ENCODE results near the gene PRDX2.
A peak's percentile ranks its signal among the peaks of the same experiment; 100 is the strongest.

PRDX2 gene

DNA sequence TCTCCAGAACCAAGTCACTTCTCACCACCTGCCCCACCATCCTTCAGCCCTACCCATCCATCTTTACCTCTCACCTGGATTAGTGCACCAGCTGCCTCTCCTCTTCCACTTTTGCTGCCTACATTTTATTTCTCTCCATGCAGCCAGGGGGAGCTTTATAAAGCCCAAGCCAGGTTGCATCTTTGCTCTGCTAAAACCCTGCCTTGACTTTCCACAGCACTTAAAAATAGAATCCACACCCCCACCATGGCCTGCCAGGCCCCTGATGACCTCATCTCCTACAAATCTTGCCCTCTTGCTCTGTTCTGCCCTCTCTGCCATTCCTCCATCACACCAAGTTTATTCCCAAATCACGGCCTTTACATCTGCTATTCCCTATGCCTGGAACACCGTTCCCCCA is 28.0 kb downstream of the PRDX2 start:
- WGBS, result 73% methylated on average over 2 of the region's 2 CpGs
- no peak overlapping the region for H3K4me2 ChIP-seq (ENCODE audit: low read length, poor library complexity, severe bottlenecking)
- H2AK5ac ChIP-seq (ENCODE audit: low read length, severe bottlenecking), result no peak overlapping the region
- no peak overlapping the region for H3K9ac ChIP-seq (ENCODE audit: low read length)
- peak; percentile 41 for DNase-seq
- no peak overlapping the region for H4K91ac ChIP-seq (ENCODE audit: low read length)
- no peak overlapping the region for H3K4me3 ChIP-seq (ENCODE audit: insufficient read depth in 1 of 2, low read depth in 1 of 2, low read length in 2 of 2)
- no peak overlapping the region for H3K4ac ChIP-seq (ENCODE audit: low read depth in 1 of 2, low read length in 2 of 2)
- H3K23ac ChIP-seq (ENCODE audit: low read length in 2 of 2), result no peak overlapping the region
- no peak overlapping the region for H3K18ac ChIP-seq (ENCODE audit: low read depth in 1 of 2, low read length in 2 of 2)
- no peak overlapping the region for H2BK120ac ChIP-seq (ENCODE audit: low read depth, low read length)
- no peak overlapping the region for H2AFZ ChIP-seq (ENCODE audit: low read depth, low read length)
- peaks cover 24 to 27% of the 10 kb centered on the region in 2 experiments for H3K36me3 ChIP-seq (ENCODE audit: control insufficient read depth in 1 of 2, insufficient read depth in 2 of 2, low read depth in 1 of 2, low read length in 2 of 2)
- no peak overlapping the region for H3K14ac ChIP-seq (ENCODE audit: low read length in 2 of 2)
- H3K4me1 ChIP-seq (ENCODE audit: control insufficient read depth, insufficient read depth, low read depth, low read length), result peaks cover 16% of the 10 kb centered on the region
- peaks cover 10% of the 10 kb centered on the region for H3K79me1 ChIP-seq (replicated peaks; ENCODE audit: low read length, poor library complexity, severe bottlenecking)
- H2BK5ac ChIP-seq (ENCODE audit: low read depth, low read length, poor library complexity, severe bottlenecking), result no peak overlapping the region
- no peak overlapping the region for H2BK15ac ChIP-seq (ENCODE audit: low read depth, poor library complexity, severe bottlenecking)
- no peak overlapping the region for H4K8ac ChIP-seq (ENCODE audit: low read length)
- no peaks in the 10 kb centered on the region for H3K9me3 ChIP-seq (ENCODE audit: control insufficient read depth, low read length)
- H3K27me3 ChIP-seq (ENCODE audit: control insufficient read depth in 1 of 2, insufficient read depth in 1 of 2, low read length in 2 of 2), result no peaks in the 10 kb centered on the region
- no peak overlapping the region for H2BK12ac ChIP-seq (ENCODE audit: low read length in 2 of 2)
- H3K27ac ChIP-seq (ENCODE audit: low read length, poor library complexity, severe bottlenecking), result no peak overlapping the region

- Histone ChIP-seq H2BK15ac (ENCODE audit: low read depth, poor library complexity, severe bottlenecking) (no peak overlapping the region), H4K91ac (ENCODE audit: low read length) (no peak overlapping the region), H3K4ac (ENCODE audit: low read depth in 1 of 2, low read length in 2 of 2) (no peak overlapping the region), H3K4me1 (ENCODE audit: control insufficient read depth, insufficient read depth, low read depth, low read length) (peaks cover 14% of the 10 kb centered on the region), H2AFZ (ENCODE audit: low read depth, low read length) (no peak overlapping the region), H3K4me3 (ENCODE audit: insufficient read depth in 1 of 2, low read depth in 1 of 2, low read length in 2 of 2) (no peak overlapping the region), H3K27me3 (ENCODE audit: control insufficient read depth in 1 of 2, insufficient read depth in 1 of 2, low read length in 2 of 2) (no peaks in the 10 kb centered on the region), H3K79me1 (replicated peaks; ENCODE audit: low read length, poor library complexity, severe bottlenecking) (peaks cover 10% of the 10 kb centered on the region), H2BK5ac (ENCODE audit: low read depth, low read length, poor library complexity, severe bottlenecking) (no peak overlapping the region), H3K14ac (ENCODE audit: low read length in 2 of 2) (no peak overlapping the region), H2BK12ac (ENCODE audit: low read length in 2 of 2) (no peak overlapping the region), H2AK5ac (ENCODE audit: low read length, severe bottlenecking) (no peak overlapping the region), H3K27ac (ENCODE audit: low read length, poor library complexity, severe bottlenecking) (no peak overlapping the region), H3K9me3 (ENCODE audit: control insufficient read depth, low read length) (no peaks in the 10 kb centered on the region), H3K4me2 (ENCODE audit: low read length, poor library complexity, severe bottlenecking) (no peak overlapping the region), H2BK120ac (ENCODE audit: low read depth, low read length) (no peak overlapping the region), H4K8ac (ENCODE audit: low read length) (no peak overlapping the region), H3K18ac (ENCODE audit: low read depth in 1 of 2, low read length in 2 of 2) (no peak overlapping the region), H3K36me3 (ENCODE audit: control insufficient read depth in 1 of 2, insufficient read depth in 2 of 2, low read depth in 1 of 2, low read length in 2 of 2) (peaks cover 35 to 36% of the 10 kb centered on the region in 2 experiments), H3K9ac (ENCODE audit: low read length) (peak overlapping the region; percentile 18), H3K23ac (ENCODE audit: low read length in 2 of 2) (no peak overlapping the region)
- WGBS, result 83% methylated on average over 4 of the region's 4 CpGs
- DNase-seq, result no peak
These were observed 29.3 kb downstream of the PRDX2 start for GRCh38 chr19:12772323-12772722.

GRCh38 chr19:12770922-12771321 is 30.7 kb downstream of the PRDX2 start:
- Histone ChIP-seq H3K27me3 (ENCODE audit: control insufficient read depth in 1 of 2, insufficient read depth in 1 of 2, low read length in 2 of 2) (no peaks in the 10 kb centered on the region), H3K79me1 (replicated peaks; ENCODE audit: low read length, poor library complexity, severe bottlenecking) (peaks cover 10% of the 10 kb centered on the region), H2BK12ac (ENCODE audit: low read length in 2 of 2) (no peak overlapping the region), H3K9me3 (ENCODE audit: control insufficient read depth, low read length) (no peaks in the 10 kb centered on the region), H4K91ac (ENCODE audit: low read length) (no peak overlapping the region), H2BK15ac (ENCODE audit: low read depth, poor library complexity, severe bottlenecking) (no peak overlapping the region), H2AFZ (ENCODE audit: low read depth, low read length) (no peak overlapping the region), H3K4me2 (ENCODE audit: low read length, poor library complexity, severe bottlenecking) (no peak overlapping the region), H3K9ac (ENCODE audit: low read length) (no peak overlapping the region), H3K4me3 (ENCODE audit: insufficient read depth in 1 of 2, low read depth in 1 of 2, low read length in 2 of 2) (no peak overlapping the region), H3K14ac (ENCODE audit: low read length in 2 of 2) (no peak overlapping the region), H2BK5ac (ENCODE audit: low read depth, low read length, poor library complexity, severe bottlenecking) (no peak overlapping the region), H4K8ac (ENCODE audit: low read length) (no peak overlapping the region), H3K4me1 (ENCODE audit: control insufficient read depth, insufficient read depth, low read depth, low read length) (peaks cover 12% of the 10 kb centered on the region), H2AK5ac (ENCODE audit: low read length, severe bottlenecking) (no peak overlapping the region), H3K36me3 (ENCODE audit: control insufficient read depth in 1 of 2, insufficient read depth in 2 of 2, low read depth in 1 of 2, low read length in 2 of 2) (peaks cover 37 to 46% of the 10 kb centered on the region in 2 experiments), H3K23ac (ENCODE audit: low read length in 2 of 2) (no peak overlapping the region), H3K27ac (ENCODE audit: low read length, poor library complexity, severe bottlenecking) (no peak overlapping the region), H2BK120ac (ENCODE audit: low read depth, low read length) (no peak overlapping the region), H3K4ac (ENCODE audit: low read depth in 1 of 2, low read length in 2 of 2) (no peak overlapping the region), H3K18ac (ENCODE audit: low read depth in 1 of 2, low read length in 2 of 2) (no peak overlapping the region)
- DNase-seq, result no peak
- WGBS, result 96% methylated on average over 12 of the region's 13 CpGs

DNA sequence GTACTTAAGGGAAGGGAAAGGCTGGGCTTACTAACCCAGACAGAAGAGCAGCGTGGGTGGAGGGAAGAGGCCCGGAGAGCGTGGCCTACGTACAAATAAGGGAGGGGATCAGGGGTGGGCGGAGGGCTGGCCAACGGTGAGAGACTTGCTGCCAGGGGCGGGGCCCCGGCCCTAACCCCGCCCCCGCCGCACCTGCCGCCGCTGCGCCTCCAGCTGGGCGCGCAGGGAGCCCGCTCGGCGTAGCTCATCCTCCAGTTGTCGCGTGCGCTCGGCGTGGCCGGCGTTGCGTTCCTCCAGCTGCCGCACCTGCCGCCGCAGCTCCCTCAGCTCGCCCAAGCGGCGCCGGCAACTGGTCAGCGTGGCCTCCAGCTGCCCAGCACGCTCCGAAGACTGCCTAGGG is 31.9 kb downstream of the PRDX2 start:
- H3K4me2 ChIP-seq (ENCODE audit: low read length, poor library complexity, severe bottlenecking), result peak overlapping the region; percentile 30
- H3K9me3 ChIP-seq (ENCODE audit: control insufficient read depth, low read length), result no peaks in the 10 kb centered on the region
- H3K27ac ChIP-seq (ENCODE audit: low read length, poor library complexity, severe bottlenecking), result no peak overlapping the region
- peaks cover 40 to 56% of the 10 kb centered on the region in 2 experiments for H3K36me3 ChIP-seq (ENCODE audit: control insufficient read depth in 1 of 2, insufficient read depth in 2 of 2, low read depth in 1 of 2, low read length in 2 of 2)
- H3K4me3 ChIP-seq (ENCODE audit: insufficient read depth in 1 of 2, low read depth in 1 of 2, low read length in 2 of 2), result no peak overlapping the region
- no peak overlapping the region for H2AFZ ChIP-seq (ENCODE audit: low read depth, low read length)
- no peak overlapping the region for H3K18ac ChIP-seq (ENCODE audit: low read depth in 1 of 2, low read length in 2 of 2)
- no peak overlapping the region for H2AK5ac ChIP-seq (ENCODE audit: low read length, severe bottlenecking)
- H2BK12ac ChIP-seq (ENCODE audit: low read length in 2 of 2), result no peak overlapping the region
- no peaks in the 10 kb centered on the region for H3K27me3 ChIP-seq (ENCODE audit: control insufficient read depth in 1 of 2, insufficient read depth in 1 of 2, low read length in 2 of 2)
- no peak overlapping the region for H2BK15ac ChIP-seq (ENCODE audit: low read depth, poor library complexity, severe bottlenecking)
- peaks cover 7% of the 10 kb centered on the region for H3K4me1 ChIP-seq (ENCODE audit: control insufficient read depth, insufficient read depth, low read depth, low read length)
- H4K8ac ChIP-seq (ENCODE audit: low read length), result no peak overlapping the region
- H3K23ac ChIP-seq (ENCODE audit: low read length in 2 of 2), result no peak overlapping the region
- no peak overlapping the region for H3K4ac ChIP-seq (ENCODE audit: low read depth in 1 of 2, low read length in 2 of 2)
- no peak overlapping the region for H3K9ac ChIP-seq (ENCODE audit: low read length)
- no peak overlapping the region for H3K14ac ChIP-seq (ENCODE audit: low read length in 2 of 2)
- no peak overlapping the region for H2BK5ac ChIP-seq (ENCODE audit: low read depth, low read length, poor library complexity, severe bottlenecking)
- no peak overlapping the region for H2BK120ac ChIP-seq (ENCODE audit: low read depth, low read length)
- no peak for DNase-seq
- peaks cover 6% of the 10 kb centered on the region for H3K79me1 ChIP-seq (replicated peaks; ENCODE audit: low read length, poor library complexity, severe bottlenecking)
- no peak overlapping the region for H4K91ac ChIP-seq (ENCODE audit: low read length)
- WGBS, result 52% methylated on average over 37 of the region's 37 CpGs

Data from mesenchymal stem cell (in vitro differentiated cells and primary cell).